GM21786 (cell line): ENCODE data around the gene ZCRB1.

Experiments
- ATAC-seq: cut with Tn5 transposase; IDR thresholded peaks from one replicate; pipeline ENCODE4 v1.9.1; 2021; ENCODE audit not compliant: unreplicated experiment

ZCRB1 gene

GRCh38 chr12:42281844-42282243 lies 44.0 kb downstream of the ZCRB1 start:
- ATAC-seq = no peak

GRCh38 chr12:42281278-42281677 lies 44.6 kb downstream of the ZCRB1 start:
- ATAC-seq = no peak

- ATAC-seq = no peak
Measured at GRCh38 chr12:42278128-42278510, 47.8 kb downstream of the ZCRB1 start.

GRCh38 chr12:42277396-42278127 lies 48.3 kb downstream of the ZCRB1 start:
- no peak for ATAC-seq

GRCh38 chr12:42275499-42275898 lies 50.4 kb downstream of the ZCRB1 start:
- no peak for ATAC-seq

GRCh38 chr12:42273706-42274105 lies 52.2 kb downstream of the ZCRB1 start:
- no peak for ATAC-seq

GRCh38 chr12:42270596-42270995 lies 55.3 kb downstream of the ZCRB1 start:
- ATAC-seq = no peak

GRCh38 chr12:42267413-42268190 lies 58.3 kb downstream of the ZCRB1 start:
- ATAC-seq = no peak

GRCh38 chr12:42266579-42267230 lies 59.2 kb downstream of the ZCRB1 start:
- no peak for ATAC-seq

- no peak for ATAC-seq
Measured at GRCh38 chr12:42262271-42262670, 63.6 kb downstream of the ZCRB1 start.
